Endothelial cell of umbilical vein (primary cell): Measurements from ENCODE around the gene ARHGEF26. TPM values are rescaled to one million over a fixed set of nuclear protein-coding genes. Genes with fewer than 3 reads are reported as not detected.

Experiments used
- BruUV-seq: library from RNA; stranded (reverse); fragments of 400-500 nt; replicated peaks from 2 replicates; lab custom pipeline; 2021; lab: Mats Ljungman, UMichigan
- CTCF ChIA-PET: fragments of 300-600, 350-600 bp; sonication (Branson Sonifier 250); formaldehyde crosslinking; loops from one replicate; lab custom pipeline; 2021; ENCODE audit warnings: antibody characterized with exemption, inconsistent platforms; lab: Charles Lee
- POLR2A ChIA-PET: fragments of 300-600, 350-600 bp; sonication (Branson Sonifier 250); formaldehyde crosslinking; loops from one replicate; lab custom pipeline; 2021; ENCODE audit warnings: antibody characterized with exemption, inconsistent platforms; lab: Charles Lee
- DNase-seq: peaks from one replicate; pipeline ENCODE4 v3.0.0-alpha.2; 2011; ENCODE audit warnings: low read depth, low spot score
- FAIRE-seq: peaks from 2 replicates; lab custom pipeline; 2011; peaks lifted over from hg19 to GRCh38; lab: Jason Lieb, UNC
- H2AFZ ChIP-seq: 2 replicates; pipeline ENCODE4 v1.6.0; 2012; ENCODE audit warnings: low read depth, low read length, control low read depth, inconsistent platforms
- H3K27ac ChIP-seq: 2 replicates; pipeline ENCODE4 v1.5.1; 2011; ENCODE audit warnings: low read depth, mild to moderate bottlenecking, control low read depth, low read length, moderate library complexity; ENCODE audit not compliant: insufficient read depth
- H3K27me3 ChIP-seq, 2 experiments: 2 replicates each; pipeline versions ENCODE4 v1.6.0 to v1.6.1; 2011; ENCODE audit warnings: low read length in 2 of 2, mixed read lengths in 1 of 2; ENCODE audit not compliant: control insufficient read depth in 2 of 2, insufficient read depth in 2 of 2
- H3K36me3 ChIP-seq, 2 experiments: 2 replicates in 1 of 2; 3 replicates in 1 of 2; pipeline ENCODE4 v1.5.1; 2011; ENCODE audit warnings: low read length in 2 of 2, mild to moderate bottlenecking in 1 of 2, moderate library complexity in 1 of 2; ENCODE audit not compliant: control insufficient read depth in 2 of 2, insufficient read depth in 2 of 2; ENCODE audit errors: extremely low read depth in 1 of 2
- H3K4me1 ChIP-seq: 3 replicates; pipeline ENCODE4 v1.5.1; 2011; ENCODE audit warnings: mild to moderate bottlenecking, low read length; ENCODE audit not compliant: control insufficient read depth, insufficient read depth; ENCODE audit errors: extremely low read depth
- H3K4me2 ChIP-seq: 2 replicates; pipeline ENCODE4 v1.6.1; 2011; ENCODE audit warnings: low read length, control low read depth, mixed read lengths; ENCODE audit not compliant: insufficient read depth
- H3K4me3 ChIP-seq, 3 experiments: fragments of 200-600 bp in 1 of 3; sonication (generic), shearing (Covaris generic) in 1 of 3; replicated peaks in 1 of 3; 2 replicates each; pipeline ENCODE4 v1.5.1; 2011 to 2016; ENCODE audit warnings: control low read depth in 3 of 3, low read length in 3 of 3, mild to moderate bottlenecking in 2 of 3, inconsistent platforms in 1 of 3, low read depth in 1 of 3, moderate library complexity in 1 of 3; ENCODE audit not compliant: insufficient read depth in 1 of 3
- H3K79me2 ChIP-seq: 2 replicates; pipeline ENCODE4 v1.6.0; 2012; ENCODE audit warnings: low read length, inconsistent platforms; ENCODE audit not compliant: control insufficient read depth, insufficient read depth
- H3K9ac ChIP-seq: replicated peaks from 2 replicates; pipeline ENCODE3; 2011; ENCODE audit warnings: low read length, control low read depth; ENCODE audit not compliant: insufficient read depth; ENCODE audit errors: extremely low read depth
- H3K9me1 ChIP-seq: replicated peaks from 3 replicates; pipeline ENCODE4 v1.6.0; 2011; ENCODE audit warnings: mild to moderate bottlenecking, low read length; ENCODE audit not compliant: control insufficient read depth, insufficient read depth; ENCODE audit errors: extremely low read depth
- H3K9me3 ChIP-seq: replicated peaks from 2 replicates; pipeline ENCODE4 v1.5.1; 2012; ENCODE audit warnings: low read length, inconsistent platforms; ENCODE audit not compliant: control insufficient read depth, insufficient read depth
- H4K20me1 ChIP-seq: replicated peaks from 2 replicates; pipeline ENCODE3; 2011; ENCODE audit warnings: mild to moderate bottlenecking, low read length; ENCODE audit not compliant: control insufficient read depth, insufficient read depth; ENCODE audit errors: extremely low read depth
- EZH2 ChIP-seq: IDR thresholded peaks from 2 replicates; pipeline ENCODE4 v1.6.1; 2012; ENCODE audit warnings: borderline replicate concordance, low read depth, mild to moderate bottlenecking, moderate library complexity, low read length, inconsistent platforms; ENCODE audit not compliant: severe bottlenecking
- FOS ChIP-seq: IDR thresholded peaks from 2 replicates; pipeline ENCODE4 v1.6.1; 2011; ENCODE audit warnings: mild to moderate bottlenecking, low read length, moderate library complexity, borderline replicate concordance; ENCODE audit not compliant: insufficient read depth
- GATA2 ChIP-seq: IDR thresholded peaks from 2 replicates; pipeline ENCODE4 v1.7.0; 2011; ENCODE audit warnings: low read depth, mild to moderate bottlenecking, moderate library complexity, mixed read lengths, low read length; ENCODE audit not compliant: insufficient read length, insufficient read depth
- JUN ChIP-seq: IDR thresholded peaks from 2 replicates; pipeline ENCODE4 v1.6.1; 2011; ENCODE audit warnings: borderline replicate concordance, low read depth; ENCODE audit not compliant: insufficient read length, insufficient read depth
- MAX ChIP-seq: IDR thresholded peaks from 2 replicates; pipeline ENCODE4 v1.6.1; 2011; ENCODE audit not compliant: insufficient read depth, insufficient read length
- POLR2A ChIP-seq: IDR thresholded peaks from 2 replicates; pipeline ENCODE4 v1.6.1; 2012; ENCODE audit warnings: low read depth, mild to moderate bottlenecking, control low read depth, low read length
- POLR2AphosphoS5 ChIP-seq: IDR thresholded peaks from 2 replicates; pipeline ENCODE4 v1.6.1; 2012; ENCODE audit warnings: low read depth, mild to moderate bottlenecking, control low read depth, low read length, moderate library complexity; ENCODE audit not compliant: insufficient read depth
- dilution Hi-C: fragments of 300-500 bp; cut with MboI; formaldehyde crosslinking; loops from one replicate; pipeline ENCODE4 v1.15.0; 2019; ENCODE audit warnings: low sequenced_read_pairs; ENCODE audit not compliant: extremely low pct_ligation_motif_present
- intact Hi-C: fragments of 100-400 bp; cut with micrococcal nuclease; formaldehyde crosslinking; loops from one replicate; pipeline ENCODE4 v1.10.0; 2022
- polyA plus RNA-seq, 4 experiments: library from polyadenylated mRNA; depleted of rRNA in 3 of 4; stranded (reverse) in 3 of 4; unstranded in 1 of 4; fragments of >200 nt; gene quantifications; 2 replicates each; pipeline versions ENCODE4 v1.2.1 to v1.2.3, GENCODE V29; 2011 to 2012; ENCODE audit warnings: missing spikeins in 1 of 4
- total RNA-seq: library from RNA; stranded (reverse); gene quantifications from 2 replicates; pipeline ENCODE4 v1.2.3, GENCODE V29; 2021

Gene ARHGEF26
- total and polyA plus RNA-seq, 2 donors (not counting 3 experiments of a cell fraction or from before 2014, with no cell fraction given) = 0.57 to 2.9 TPM

GRCh38 chr3:154135511-154136173 is 14.5 kb downstream of the ARHGEF26 start:
- H3K4me3 ChIP-seq = no peak overlapping the region
- TF ChIP-seq MAX = no peak
- no peak for TF ChIP-seq FOS
- no peak for TF ChIP-seq POLR2A
- TF ChIP-seq POLR2AphosphoS5 = no peak
- H3K79me2 ChIP-seq = no peaks in the 10 kb centered on the region
- ChIA-PET CTCF (interaction anchor here (1.0 kb wide), 1 partner anchor 12 kb away, joined by 3 read pairs; no protein-coding TSS in a partner anchor), POLR2A (no interaction called here)
- H3K9me1 ChIP-seq = no peaks in the 10 kb centered on the region
- H4K20me1 ChIP-seq = no peaks in the 10 kb centered on the region
- dilution Hi-C loops = no loop called here
- H3K27me3 ChIP-seq = no peaks in the 10 kb centered on the region
- no TSS peak for BruUV-seq
- H3K27ac ChIP-seq = no peak overlapping the region
- FAIRE-seq (no peak), DNase-seq (no peak)
- no peak overlapping the region for H3K9ac ChIP-seq
- H3K4me1 ChIP-seq = no peaks in the 10 kb centered on the region
- intact Hi-C loops = loop anchor here (5.0 kb wide), 1 partner anchor 302 kb away; no protein-coding TSS in a partner anchor
- H3K9me3 ChIP-seq = no peaks in the 10 kb centered on the region
- H3K4me2 ChIP-seq = no peak overlapping the region
- no peaks in the 10 kb centered on the region for H3K36me3 ChIP-seq
- H2AFZ ChIP-seq = no peak overlapping the region

- Histone ChIP-seq H3K9me1 (no peaks in the 10 kb centered on the region), H3K36me3 (no peaks in the 10 kb centered on the region), H3K9me3 (no peaks in the 10 kb centered on the region), H3K27me3 (no peaks in the 10 kb centered on the region), H3K9ac (no peak overlapping the region), H2AFZ (no peak overlapping the region), H3K4me1 (no peaks in the 10 kb centered on the region), H3K4me2 (no peak overlapping the region), H4K20me1 (no peaks in the 10 kb centered on the region), H3K27ac (no peak overlapping the region), H3K79me2 (no peaks in the 10 kb centered on the region), H3K4me3 (no peak overlapping the region)
- BruUV-seq = no TSS peak
- POLR2A ChIA-PET = no interaction called here
- DNase-seq (no peak), FAIRE-seq (no peak)
- CTCF ChIA-PET = interaction anchor here (1.0 kb wide), 1 partner anchor 13 kb away, joined by 3 read pairs; no protein-coding TSS in a partner anchor
- TF ChIP-seq EZH2 = no peak
- no peak for TF ChIP-seq MAX
- TF ChIP-seq GATA2 = no peak
- no peak for TF ChIP-seq FOS
- TF ChIP-seq JUN = no peak
- intact Hi-C loops = loop anchor here (5.0 kb wide), 1 partner anchor 300 kb away; no protein-coding TSS in a partner anchor
- dilution Hi-C loops = no loop called here
Measured at GRCh38 chr3:154137036-154137435, 15.8 kb downstream of the ARHGEF26 start.
